GM18511 (cell line): ENCODE measurements around the gene BRIP1.

Experiments used
- ATAC-seq: cut with Tn5 transposase; IDR thresholded peaks from one replicate; pipeline ENCODE4 v1.9.1; 2021; ENCODE audit warnings: mild to moderate bottlenecking, moderate library complexity; ENCODE audit not compliant: unreplicated experiment

BRIP1 gene

DNA sequence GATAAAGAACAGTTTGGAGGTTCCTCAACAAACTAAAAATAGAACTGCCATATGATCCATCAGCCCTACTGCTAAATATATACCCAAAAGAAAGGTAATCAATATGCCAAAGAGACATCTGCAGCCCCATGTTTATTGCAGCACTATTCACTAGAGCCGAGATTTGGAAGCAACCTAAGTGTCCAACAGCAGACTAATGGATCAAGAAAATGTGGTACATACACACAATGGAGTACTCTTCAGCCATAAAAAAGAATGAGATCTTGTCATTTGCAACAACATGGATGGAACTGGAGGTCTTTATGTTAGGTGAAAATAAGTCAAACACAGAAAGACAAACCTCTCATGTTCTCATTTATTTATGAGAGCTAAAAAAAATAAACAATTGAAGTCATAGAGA is 223.5 kb downstream of the BRIP1 start:
- no peak for ATAC-seq

DNA sequence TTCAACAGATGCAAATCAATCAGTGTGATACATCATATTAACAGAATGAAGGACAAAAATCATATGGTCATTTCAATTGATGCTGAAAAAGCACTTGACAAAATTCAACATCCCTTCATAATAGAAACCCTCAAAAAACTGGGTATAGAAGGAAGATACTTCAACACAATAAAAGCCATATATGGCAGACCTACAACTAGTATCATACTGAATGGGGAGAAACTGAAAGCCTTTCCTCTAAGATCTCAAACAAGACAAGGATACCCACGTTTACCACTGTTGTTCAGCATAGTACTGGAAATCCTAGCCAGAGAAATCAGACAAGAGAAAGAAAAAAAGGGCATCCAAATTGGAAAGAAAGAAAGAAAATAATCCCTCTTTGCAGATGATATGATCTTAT is 225.2 kb downstream of the BRIP1 start:
- no peak for ATAC-seq

DNA sequence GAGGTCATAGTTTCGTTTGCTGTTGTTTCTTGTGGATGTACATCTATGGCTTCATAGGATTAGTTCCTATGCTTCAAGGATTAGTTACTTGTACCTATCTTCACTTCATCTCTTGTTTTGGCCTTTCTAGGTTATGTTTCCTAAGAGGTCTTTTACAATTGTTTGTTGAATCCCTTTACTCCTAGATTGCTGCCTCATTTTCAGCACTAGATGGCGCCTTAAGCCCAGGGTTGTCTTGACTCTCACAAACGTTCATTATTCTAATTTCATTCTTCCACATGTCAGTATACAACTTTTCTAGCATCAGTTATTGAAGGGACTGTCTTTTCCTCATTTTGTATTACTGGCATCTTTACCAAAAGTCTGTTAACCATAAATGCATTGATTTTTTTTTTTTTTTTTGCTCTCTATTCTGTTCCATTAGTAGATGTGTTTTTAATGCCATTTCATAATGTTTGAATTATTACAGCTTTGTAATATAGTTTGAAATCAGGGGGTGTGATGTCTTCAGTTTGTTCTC is 227.4 kb downstream of the BRIP1 start:
- ATAC-seq, result no peak

DNA sequence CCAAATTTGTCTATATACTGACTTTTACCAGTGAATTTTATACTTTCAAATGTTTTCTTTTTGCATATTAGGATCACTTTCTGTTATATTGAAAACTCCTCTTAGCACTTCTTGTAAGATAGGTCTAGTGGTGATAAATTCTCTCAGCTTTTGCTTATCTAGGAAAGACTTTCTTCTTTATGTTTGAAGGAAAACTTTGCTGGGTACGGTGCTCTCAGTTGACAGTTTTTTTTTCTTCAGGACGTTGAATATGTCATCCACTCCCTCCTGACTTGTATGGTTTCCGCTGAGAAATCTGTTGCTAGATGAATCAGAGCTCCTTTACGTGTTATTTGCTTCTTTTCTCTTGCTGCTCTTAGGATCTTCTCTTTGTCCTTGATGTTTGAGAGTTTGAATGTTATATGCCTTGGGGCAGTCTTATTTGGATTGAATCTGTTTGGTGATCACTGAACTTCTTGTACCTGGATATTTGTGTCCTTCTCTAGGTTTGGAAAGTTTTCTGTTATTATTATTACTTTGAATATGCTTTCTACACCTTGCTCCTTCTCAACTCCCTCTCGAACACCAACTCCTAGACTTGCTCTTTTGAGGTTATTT is 228.3 kb downstream of the BRIP1 start:
- ATAC-seq, result no peak

DNA sequence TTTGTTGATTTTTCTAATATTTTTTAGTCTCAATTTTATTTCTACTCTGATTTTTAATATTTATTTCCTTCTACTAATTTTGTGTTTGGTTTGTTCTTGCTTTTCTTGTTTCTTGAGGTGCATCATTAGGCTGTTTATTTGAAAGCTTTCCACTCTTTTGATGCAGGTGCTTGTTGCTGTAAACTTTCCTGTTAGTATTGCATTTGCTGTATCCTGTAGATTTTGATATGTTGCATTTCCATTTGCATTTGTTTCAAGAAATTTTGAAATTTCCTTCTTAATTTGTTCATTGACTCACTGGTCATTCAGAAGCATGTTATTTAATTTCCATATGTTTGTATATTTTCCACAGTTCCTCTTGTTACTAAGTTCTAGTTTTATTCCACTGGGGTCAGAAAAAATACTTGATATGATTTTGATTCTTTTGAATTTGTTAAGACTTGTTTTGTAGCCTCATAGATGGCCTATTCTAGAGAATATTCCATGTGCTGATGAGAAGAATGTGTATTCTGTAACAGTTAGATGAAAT is 229.3 kb downstream of the BRIP1 start:
- no peak for ATAC-seq

DNA sequence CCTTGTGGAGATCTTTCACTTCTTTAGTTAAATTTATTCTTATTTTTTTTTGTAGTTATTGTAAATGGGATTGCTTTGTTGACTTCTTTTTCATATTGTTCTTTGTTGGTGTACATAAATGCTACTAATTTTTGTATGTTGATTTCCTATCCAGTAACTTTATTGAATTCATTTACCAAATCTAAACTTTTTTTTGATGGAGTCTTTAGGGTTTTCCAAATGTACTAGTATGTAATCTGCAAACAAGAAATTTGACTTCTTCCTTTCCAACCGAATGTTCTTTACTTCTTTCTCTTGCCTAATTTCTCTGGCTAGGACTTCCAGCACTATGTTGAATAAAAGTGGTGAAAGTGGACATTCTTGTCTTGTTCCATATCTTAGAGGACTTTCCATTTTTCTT is 230.5 kb downstream of the BRIP1 start:
- ATAC-seq, result no peak

DNA sequence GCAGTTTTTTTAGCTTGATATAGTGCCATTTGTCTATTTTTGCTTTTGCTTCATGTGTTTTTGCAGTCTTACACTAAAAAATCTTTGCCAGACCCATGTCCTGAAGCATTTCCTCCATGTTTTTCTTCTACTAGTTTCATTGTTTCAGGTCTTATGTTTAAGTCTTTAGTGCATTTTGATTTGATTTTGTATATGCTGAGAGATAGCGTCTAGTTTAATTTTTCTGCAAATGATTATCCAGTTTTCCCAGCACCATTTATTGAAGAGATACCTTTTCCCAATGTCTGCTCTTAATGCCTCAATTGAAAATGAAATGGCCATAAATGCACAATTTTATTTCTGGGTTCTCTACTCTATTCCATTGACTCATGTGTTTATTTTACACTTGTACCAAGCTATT is 231.5 kb downstream of the BRIP1 start:
- ATAC-seq, result no peak
